GM06990 (cell line): Measurements from ENCODE around the gene GYG1.

Experiments
- DNase-seq: peaks from one replicate; pipeline ENCODE4 v3.0.0-alpha.2; 2011; ENCODE audit not compliant: insufficient read length; ENCODE audit errors: extremely low read depth
- H3K27me3 ChIP-seq: replicated peaks from 2 replicates; pipeline ENCODE4 v1.6.0; 2011; ENCODE audit warnings: low read length; ENCODE audit not compliant: control insufficient read depth, insufficient read depth
- H3K36me3 ChIP-seq: 2 replicates; pipeline ENCODE4 v1.5.1; 2011; ENCODE audit warnings: low read length; ENCODE audit not compliant: control insufficient read depth, insufficient read depth
- H3K4me3 ChIP-seq: replicated peaks from 2 replicates; pipeline ENCODE4 v1.5.1; 2011; ENCODE audit warnings: low read depth, mild to moderate bottlenecking, control low read depth, low read length
- CTCF ChIP-seq: IDR thresholded peaks from 2 replicates; pipeline ENCODE4 v1.5.1; 2011; ENCODE audit warnings: low read length, control low read depth, mild to moderate bottlenecking, inconsistent platforms; ENCODE audit not compliant: insufficient read depth, poor library complexity, severe bottlenecking

GYG1 gene

GRCh38 chr3:148958696-148959095 lies 32.6 kb upstream of the GYG1 start:
- no peaks in the 10 kb centered on the region for H3K27me3 ChIP-seq
- no peak overlapping the region for H3K4me3 ChIP-seq
- no peak for DNase-seq
- TF ChIP-seq CTCF = no peak
- no peaks in the 10 kb centered on the region for H3K36me3 ChIP-seq

GRCh38 chr3:148962513-148962912 lies 28.8 kb upstream of the GYG1 start:
- no peak for TF ChIP-seq CTCF
- Histone ChIP-seq H3K4me3 (no peak overlapping the region), H3K36me3 (no peaks in the 10 kb centered on the region), H3K27me3 (no peaks in the 10 kb centered on the region)
- DNase-seq = no peak

- no peak for DNase-seq
- no peak for TF ChIP-seq CTCF
- H3K27me3 ChIP-seq = no peaks in the 10 kb centered on the region
- H3K36me3 ChIP-seq = no peaks in the 10 kb centered on the region
- no peak overlapping the region for H3K4me3 ChIP-seq
Observed at GRCh38 chr3:148964809-148965208, 26.5 kb upstream of the GYG1 start.

GRCh38 chr3:148968321-148968720 lies 23.0 kb upstream of the GYG1 start:
- Histone ChIP-seq H3K27me3 (no peaks in the 10 kb centered on the region), H3K4me3 (no peak overlapping the region), H3K36me3 (no peaks in the 10 kb centered on the region)
- DNase-seq = no peak
- no peak for TF ChIP-seq CTCF

- H3K4me3 ChIP-seq = no peak overlapping the region
- TF ChIP-seq CTCF = no peak
- no peaks in the 10 kb centered on the region for H3K36me3 ChIP-seq
- no peak for DNase-seq
- H3K27me3 ChIP-seq = no peaks in the 10 kb centered on the region
Observed at GRCh38 chr3:148970271-148970670, 21.1 kb upstream of the GYG1 start.
